Daoy (cell line): ENCODE results near the gene TMIGD2. TPM values are rescaled to one million over a fixed set of nuclear protein-coding genes. Genes with fewer than 3 reads are reported as not detected.
"Not testable (repeated sequence)": the region's sequence is repeated elsewhere in the genome, so short reads cannot be mapped to it uniquely, and the experiment has no call there.

Experiments
- DNase-seq: peaks from one replicate; pipeline ENCODE4 v3.0.0-alpha.2; 2015; ENCODE audit warnings: low read depth
- total RNA-seq: library from RNA; depleted of rRNA; stranded (reverse); fragments of >200 nt; shearing (Covaris generic); gene quantifications from 2 replicates; pipeline ENCODE4 v1.2.3, GENCODE V29; 2014; rRNA removed

The TMIGD2 gene, protein sequence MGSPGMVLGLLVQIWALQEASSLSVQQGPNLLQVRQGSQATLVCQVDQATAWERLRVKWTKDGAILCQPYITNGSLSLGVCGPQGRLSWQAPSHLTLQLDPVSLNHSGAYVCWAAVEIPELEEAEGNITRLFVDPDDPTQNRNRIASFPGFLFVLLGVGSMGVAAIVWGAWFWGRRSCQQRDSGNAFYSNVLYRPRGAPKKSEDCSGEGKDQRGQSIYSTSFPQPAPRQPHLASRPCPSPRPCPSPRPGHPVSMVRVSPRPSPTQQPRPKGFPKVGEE
- total RNA-seq = not detected in 2 replicates

DNA sequence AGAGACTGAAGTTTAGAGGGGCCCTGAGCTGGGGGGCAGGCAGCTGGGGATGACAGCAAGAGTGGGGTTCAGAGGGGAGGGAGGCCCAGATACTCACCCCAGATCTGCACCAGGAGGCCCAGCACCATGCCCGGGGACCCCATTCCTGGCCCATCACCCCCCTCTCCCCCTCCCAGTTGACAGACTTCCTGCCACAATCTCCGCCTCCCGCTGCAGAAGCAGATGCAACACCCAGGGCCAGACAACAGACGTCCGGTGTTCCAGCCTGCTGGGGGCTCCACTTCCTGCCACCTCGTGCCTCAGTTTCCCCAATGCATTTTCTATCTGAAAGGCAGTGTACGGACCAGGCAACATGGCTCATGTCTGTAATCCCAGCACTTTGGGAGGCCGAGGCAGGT lies at the start of gene TMIGD2:
Gene TMIGD2 (minus strand): TSS at position 147 of the 398 bp plus-strand sequence. CDS start 4 bp downstream, at position 143.
- no peak for DNase-seq

DNA sequence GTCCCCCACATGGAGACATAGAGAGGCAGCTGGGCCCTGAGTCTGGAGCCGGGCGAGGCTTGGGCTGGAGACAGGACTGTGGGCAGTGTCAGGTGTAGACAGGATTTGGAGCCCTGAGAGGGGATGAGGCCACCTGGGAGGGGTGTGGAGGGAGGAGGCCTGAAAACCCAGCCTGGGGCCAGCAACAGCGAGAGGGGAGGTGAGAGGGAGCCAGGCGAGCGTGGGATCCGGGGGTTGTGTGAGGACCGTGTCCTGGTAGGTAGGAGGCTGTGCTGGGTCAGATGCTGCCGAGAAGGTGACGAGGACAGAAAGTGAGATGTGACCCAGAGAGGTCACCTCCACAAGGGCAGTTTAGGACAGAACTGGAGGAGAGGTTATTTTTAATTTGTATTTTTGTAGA lies 48.5 kb upstream of the TMIGD2 start:
- no peak for DNase-seq

DNA sequence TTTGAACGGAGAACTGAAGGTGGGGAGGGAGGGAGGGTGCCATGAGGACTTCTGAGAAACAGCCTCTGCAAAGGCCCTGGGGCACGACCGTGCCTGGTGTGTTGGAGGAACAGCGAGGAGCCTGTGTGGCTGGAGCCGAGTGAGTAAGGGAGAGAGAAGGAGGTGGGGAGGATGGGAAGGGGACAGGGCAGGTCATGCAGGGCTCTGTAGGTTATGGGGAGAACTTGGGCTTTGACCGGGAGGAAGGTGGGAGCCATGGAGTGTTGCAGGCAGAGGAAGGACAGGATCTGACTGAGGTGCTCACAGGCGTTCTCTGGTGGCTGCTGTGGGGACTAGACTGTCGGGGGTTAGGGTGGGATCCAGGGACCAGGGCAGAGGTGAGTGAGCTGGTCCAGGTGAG lies 47.9 kb upstream of the TMIGD2 start:
- no peak for DNase-seq

GRCh38 chr19:4349225-4349624 lies 47.0 kb upstream of the TMIGD2 start:
- not testable (repeated sequence) for DNase-seq

GRCh38 chr19:4347521-4347920 lies 45.3 kb upstream of the TMIGD2 start:
- no peak for DNase-seq

GRCh38 chr19:4346020-4346383 lies 43.8 kb upstream of the TMIGD2 start:
- DNase-seq = no peak

- no peak for DNase-seq
These were observed 43.3 kb upstream of the TMIGD2 start for GRCh38 chr19:4345342-4346019.

- DNase-seq = peak; percentile 92
These were observed 41.5 kb upstream of the TMIGD2 start, which contains the start of gene MPND for GRCh38 chr19:4343370-4344307. MPND (plus strand) TSS chr19:4343562; CDS start chr19:4343594, 32 bp downstream.

GRCh38 chr19:4342615-4343369 lies 40.6 kb upstream of the TMIGD2 start:
- DNase-seq = peak; percentile 99

- DNase-seq = no peak
These were observed 40.1 kb upstream of the TMIGD2 start for GRCh38 chr19:4342314-4342614.

- peak; percentile 68 for DNase-seq
These were observed 36.5 kb upstream of the TMIGD2 start, which contains the start of gene STAP2 for GRCh38 chr19:4338441-4339355. STAP2 (minus strand) TSS chr19:4338827; CDS start chr19:4338753, 74 bp downstream.

DNA sequence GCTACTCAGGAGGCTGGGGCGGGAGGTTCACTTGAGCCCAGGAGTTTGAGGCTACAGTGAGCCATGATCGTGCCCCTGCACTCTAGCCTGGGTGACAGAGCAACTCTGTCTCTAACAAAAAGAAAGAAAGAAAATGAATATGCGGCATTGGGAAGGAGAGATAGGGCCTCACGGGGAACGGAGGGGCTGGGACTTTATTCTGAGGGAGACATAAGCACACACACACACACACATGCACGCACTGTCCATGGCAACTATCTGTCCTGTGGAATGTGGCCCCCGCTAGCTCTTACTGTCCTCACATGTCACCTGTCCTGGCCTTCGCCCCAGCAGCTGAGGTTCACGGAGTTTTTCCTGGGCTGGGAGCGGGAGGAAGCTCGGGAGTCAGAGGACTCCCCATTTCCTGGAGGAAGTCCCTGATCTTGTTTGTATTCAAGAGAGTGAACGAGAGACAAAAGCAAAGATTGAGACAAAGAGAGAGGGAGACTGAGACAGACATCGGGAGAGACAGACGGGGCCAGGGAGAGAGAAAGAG lies 35.8 kb upstream of the TMIGD2 start:
- no peak for DNase-seq

- DNase-seq = no peak
These were observed 32.9 kb upstream of the TMIGD2 start for GRCh38 chr19:4334929-4335570.

- no peak for DNase-seq
These were observed 27.7 kb upstream of the TMIGD2 start for GRCh38 chr19:4329858-4330257.

DNA sequence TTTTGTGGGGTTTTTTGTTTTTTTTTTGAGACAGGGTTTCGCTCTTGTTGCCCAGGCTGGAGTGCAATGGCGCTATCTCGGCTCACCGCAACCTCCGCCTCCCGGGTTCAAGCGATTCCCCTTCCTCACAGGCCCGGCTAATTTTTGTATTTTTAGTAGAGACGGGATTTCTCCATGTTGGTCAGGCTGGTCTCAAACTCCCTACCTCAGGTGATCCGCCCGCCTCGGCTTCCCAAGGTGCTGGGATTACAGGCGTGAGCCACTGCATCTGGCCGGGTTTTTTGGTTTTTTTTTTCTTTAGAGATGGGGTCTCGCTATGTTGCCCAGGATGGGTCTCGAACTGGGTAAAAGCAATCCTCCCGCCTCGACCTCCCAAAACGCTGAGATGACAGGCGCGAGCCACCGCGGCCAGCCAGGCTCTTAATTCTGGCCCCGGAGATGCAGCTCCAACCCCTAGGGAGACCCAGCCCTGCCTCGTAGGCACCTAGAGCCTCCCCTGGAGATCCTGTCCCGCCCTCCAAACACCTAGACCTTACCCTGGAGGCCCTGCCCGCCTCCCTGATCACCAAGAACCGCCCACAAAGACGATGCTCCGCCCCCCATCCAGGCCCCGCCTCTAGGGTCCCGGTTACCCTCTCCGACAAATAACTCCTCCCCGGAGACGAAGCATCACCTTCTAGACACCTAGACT lies 26.9 kb upstream of the TMIGD2 start:
- DNase-seq = not testable (repeated sequence)

- DNase-seq = peak; percentile 88
These were observed 26.2 kb upstream of the TMIGD2 start for GRCh38 chr19:4328243-4328990.

- no peak for DNase-seq
These were observed 25.7 kb upstream of the TMIGD2 start for GRCh38 chr19:4327877-4328242.

GRCh38 chr19:4327252-4327876 lies 25.2 kb upstream of the TMIGD2 start:
- peak; percentile 85 for DNase-seq
